ENCODE measurements around the gene NFKBIA. TPM values are rescaled to one million over a fixed set of nuclear protein-coding genes. Genes with fewer than 3 reads are reported as not detected.

Gene NFKBIA, protein sequence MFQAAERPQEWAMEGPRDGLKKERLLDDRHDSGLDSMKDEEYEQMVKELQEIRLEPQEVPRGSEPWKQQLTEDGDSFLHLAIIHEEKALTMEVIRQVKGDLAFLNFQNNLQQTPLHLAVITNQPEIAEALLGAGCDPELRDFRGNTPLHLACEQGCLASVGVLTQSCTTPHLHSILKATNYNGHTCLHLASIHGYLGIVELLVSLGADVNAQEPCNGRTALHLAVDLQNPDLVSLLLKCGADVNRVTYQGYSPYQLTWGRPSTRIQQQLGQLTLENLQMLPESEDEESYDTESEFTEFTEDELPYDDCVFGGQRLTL
- 199 to 242 TPM (median 232 TPM) in 5 replicates for total RNA-seq (2022; extraction: Qiagen RNA extraction)

DNA sequence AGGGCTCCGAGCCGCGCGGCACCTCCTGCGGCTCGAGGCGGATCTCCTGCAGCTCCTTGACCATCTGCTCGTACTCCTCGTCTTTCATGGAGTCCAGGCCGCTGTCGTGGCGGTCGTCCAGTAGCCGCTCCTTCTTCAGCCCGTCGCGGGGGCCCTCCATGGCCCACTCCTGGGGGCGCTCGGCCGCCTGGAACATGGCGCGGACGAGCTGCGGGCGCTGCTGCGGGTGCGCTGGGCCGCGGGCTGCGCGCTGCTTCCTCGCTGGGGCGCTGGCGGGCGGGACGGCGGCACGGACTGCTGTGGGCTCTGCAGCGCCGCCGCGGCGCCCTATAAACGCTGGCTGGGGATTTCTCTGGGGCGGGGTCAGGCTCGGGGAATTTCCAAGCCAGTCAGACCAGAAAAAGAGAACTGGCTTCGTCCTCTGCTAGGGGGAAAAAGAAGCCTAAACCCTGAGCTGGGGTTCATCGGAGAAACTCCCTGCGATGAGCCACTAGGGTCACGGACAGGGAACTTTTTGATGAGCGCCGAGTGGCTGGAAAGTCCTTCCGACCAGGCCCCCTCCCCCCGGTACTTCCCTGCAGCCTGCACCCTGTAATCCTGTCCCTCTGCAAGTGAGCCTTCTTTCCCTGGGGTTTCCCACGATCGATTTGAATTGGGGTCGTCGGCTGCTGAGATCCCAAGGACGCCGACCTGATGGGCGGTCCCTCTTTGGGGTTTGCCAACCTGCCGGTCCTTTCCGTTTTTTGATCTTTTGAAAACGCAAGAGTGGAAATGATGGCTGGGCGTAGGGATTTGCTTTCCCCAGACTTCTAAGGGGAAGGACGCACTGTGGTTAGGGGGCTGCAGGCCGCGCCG is at the start of gene NFKBIA:
Gene NFKBIA, minus strand, starts transcription at position 301 of the 855 bp plus-strand sequence. Its CDS starts 105 bp downstream, at position 196.

Other genes with a start within 250 kb of the NFKBIA start
- gene PSMA6, start 112.4 kb downstream of the NFKBIA start, total RNA-seq (2022; extraction: Qiagen RNA extraction): 268 to 316 TPM (median 276 TPM) in 5 replicates
- gene INSM2, start 129.4 kb upstream of the NFKBIA start, total RNA-seq (2022; extraction: Qiagen RNA extraction): 0.05 to 0.11 TPM (median 0.07 TPM) in 5 replicates

Measured in A549 treated with AZD2906 at 1 μM for 4 hours (cell line).